Left cardiac atrium (tissue), 4 donors: ENCODE data around the gene MBNL2. TPM values are rescaled to one million over a fixed set of nuclear protein-coding genes. Genes with fewer than 3 reads are reported as not detected.
A peak's percentile ranks its signal among the peaks of the same experiment; 100 is the strongest.

Experiments used
- ATAC-seq, 2 donors: fragments of 200-7000 bp; cut with Tn5 transposase; one replicate each; pipeline ENCODE4 v1.9.1; 2020; ENCODE audit warnings: mild to moderate bottlenecking in 2 of 2, moderate library complexity in 2 of 2
- DNase-seq: peaks from one replicate; pipeline ENCODE4 v3.0.0-alpha.2; 2020
- intact Hi-C, 2 donors: fragments of 100-400 bp; cut with DNase I; formaldehyde crosslinking; loops; one replicate each; pipeline versions ENCODE4 v1.14.1 to v1.15.1; 2022 to 2023
- total RNA-seq, 2 donors: library from RNA; stranded (reverse); fragmentation: NEBNext Ultra II Directional; extraction: Animal tissue kit (Norgen Biotek cat#: 25700); gene quantifications; one replicate each; pipeline ENCODE4 v1.2.1, GENCODE V29; 2021
- donor health status: DM: no; HTN: yes; CAD: no.
- donor health status: DM: no; HTN: yes; CAD: no; lungs with severe emphysema.
- donor health status: DM: yes; HTN: yes; CAD: no.
- donor health status: Dilated cardiomyopathy.

MBNL2 gene
- total RNA-seq, 2 donors from 2014 or later = 52.0 to 60.3 TPM

DNA sequence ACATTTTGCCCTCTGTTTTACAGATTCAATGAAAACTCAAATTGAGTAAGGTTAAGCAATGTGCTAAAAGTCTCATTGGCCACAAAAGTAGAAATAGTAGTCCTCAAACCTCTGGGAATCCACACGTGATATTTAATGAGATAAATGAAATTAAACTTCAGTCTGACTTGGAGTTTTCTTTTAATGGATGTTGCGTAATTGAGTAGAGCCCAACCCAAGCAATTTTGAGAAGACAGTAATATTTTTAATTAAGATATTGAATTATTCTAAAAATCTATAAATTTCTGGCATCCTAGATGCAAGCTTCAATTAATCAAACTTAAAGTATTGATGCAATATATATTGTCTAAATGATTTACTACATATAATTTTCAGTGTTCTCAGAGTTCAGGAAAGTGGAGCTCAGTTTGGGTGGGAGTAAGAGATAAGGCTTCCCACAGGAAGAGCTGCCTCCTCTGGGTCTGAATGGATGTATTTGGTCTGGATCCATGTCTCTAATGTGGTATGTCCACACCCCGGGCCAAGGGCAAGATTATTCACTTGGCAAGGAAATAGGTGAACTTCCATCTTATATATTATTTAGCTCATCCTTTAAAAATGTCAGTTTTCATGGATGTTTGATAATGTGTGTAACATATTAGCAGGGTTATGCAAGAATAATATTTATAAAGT is 6.9 kb downstream of the MBNL2 start:
- intact Hi-C loops = loop anchor here in 1 of 2 donors (10.0 kb wide), 1 partner anchor 206 kb away; the partner anchor contains the start of gene RAP2A
- ATAC-seq (no peak), DNase-seq (no peak)

- ATAC-seq = no peak
- intact Hi-C loops = loop anchor here in 1 of 2 donors (10.0 kb wide), 1 partner anchor 205 kb away; the partner anchor contains the start of gene RAP2A
Measured at GRCh38 chr13:97229699-97230098, 7.6 kb downstream of the MBNL2 start.

DNA sequence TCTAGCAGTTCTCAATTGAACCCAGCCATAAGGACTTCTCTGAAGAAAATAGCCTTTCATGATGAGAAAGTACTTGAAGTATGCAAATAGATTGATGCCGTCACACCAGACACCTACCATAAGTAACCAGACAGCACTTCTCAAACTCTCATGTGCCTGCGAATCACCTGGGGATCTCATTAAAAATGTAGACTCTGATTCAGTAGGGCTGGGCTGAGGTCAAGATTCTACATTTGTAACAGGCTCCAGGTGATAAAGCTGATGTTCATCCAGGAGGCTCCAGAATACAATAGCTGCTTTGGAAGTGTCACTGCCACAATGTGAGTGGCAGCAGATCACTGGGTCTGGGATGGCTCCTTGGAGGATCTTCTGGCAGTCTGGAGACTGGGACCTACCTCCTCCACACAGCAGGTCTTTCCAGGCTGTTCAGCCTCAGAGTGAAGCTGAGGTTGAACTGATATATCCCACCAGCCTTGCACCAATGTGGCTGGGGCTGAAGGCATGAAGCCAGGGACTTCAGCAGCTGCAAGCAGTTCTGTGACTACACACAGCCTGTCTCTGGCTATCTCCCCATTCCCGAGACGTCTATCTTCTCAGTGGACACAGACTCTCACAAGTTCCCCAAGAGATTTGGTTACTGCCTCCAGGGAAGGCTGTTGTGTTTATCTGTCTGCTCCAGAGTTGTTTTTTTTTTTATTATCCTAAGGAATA is 9.1 kb downstream of the MBNL2 start:
- intact Hi-C loops = no loop called here
- peak in 1 of 2 donors; percentile 38 for ATAC-seq
- no peak for DNase-seq

More at GRCh38 chr13:97229699-97230098, 7.6 kb downstream of the MBNL2 start:
- DNase-seq = no peak

- intact Hi-C loops = no loop called here
- ATAC-seq (peak in 1 of 2 donors; percentile 22), DNase-seq (no peak)
Measured at GRCh38 chr13:97231829-97232196, 9.7 kb downstream of the MBNL2 start.

- no peak for DNase-seq
- no peak for ATAC-seq
- intact Hi-C loops = no loop called here
Measured at GRCh38 chr13:97233499-97233898, 11.4 kb downstream of the MBNL2 start.

DNA sequence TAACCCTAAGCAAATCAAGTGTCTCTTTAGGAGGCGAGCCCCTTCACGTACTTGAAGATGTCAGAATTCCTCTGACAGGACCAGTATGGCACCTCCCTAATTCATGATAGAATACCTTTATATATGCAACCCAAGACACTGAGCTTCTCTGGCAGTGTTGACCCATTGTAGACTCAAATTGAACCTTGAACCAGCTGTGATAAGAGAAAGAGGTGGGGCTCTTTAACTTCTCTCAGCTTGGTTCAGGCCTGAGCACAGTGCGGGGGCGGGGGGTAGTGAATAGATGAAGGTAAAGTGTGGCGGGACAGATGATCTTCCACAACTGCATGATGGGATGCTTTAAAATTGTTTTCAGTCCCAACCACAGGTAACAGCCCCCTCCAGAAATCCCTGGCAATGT is 12.1 kb downstream of the MBNL2 start:
- no peak for ATAC-seq
- intact Hi-C loops = no loop called here
- DNase-seq = no peak

DNA sequence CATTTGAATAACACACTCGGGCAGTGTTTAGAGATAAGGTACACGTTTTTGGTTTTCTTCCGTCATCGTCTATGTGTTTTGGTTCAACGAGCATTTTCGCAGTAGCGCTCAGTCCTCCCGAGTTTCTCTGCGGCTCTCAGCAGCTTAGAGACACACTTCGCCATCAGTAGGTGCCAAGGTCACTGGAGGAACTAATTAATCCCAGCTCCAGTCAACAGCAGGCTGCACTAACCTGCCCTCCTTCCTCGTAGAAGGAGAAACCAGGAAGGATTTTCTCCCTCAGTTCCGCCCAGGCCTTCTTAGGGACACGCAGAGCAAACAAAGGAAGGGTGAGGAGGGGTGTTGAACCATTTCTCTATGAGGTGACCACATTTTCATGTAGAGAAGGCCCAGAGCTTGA is 12.6 kb downstream of the MBNL2 start:
- no peak for DNase-seq

DNA sequence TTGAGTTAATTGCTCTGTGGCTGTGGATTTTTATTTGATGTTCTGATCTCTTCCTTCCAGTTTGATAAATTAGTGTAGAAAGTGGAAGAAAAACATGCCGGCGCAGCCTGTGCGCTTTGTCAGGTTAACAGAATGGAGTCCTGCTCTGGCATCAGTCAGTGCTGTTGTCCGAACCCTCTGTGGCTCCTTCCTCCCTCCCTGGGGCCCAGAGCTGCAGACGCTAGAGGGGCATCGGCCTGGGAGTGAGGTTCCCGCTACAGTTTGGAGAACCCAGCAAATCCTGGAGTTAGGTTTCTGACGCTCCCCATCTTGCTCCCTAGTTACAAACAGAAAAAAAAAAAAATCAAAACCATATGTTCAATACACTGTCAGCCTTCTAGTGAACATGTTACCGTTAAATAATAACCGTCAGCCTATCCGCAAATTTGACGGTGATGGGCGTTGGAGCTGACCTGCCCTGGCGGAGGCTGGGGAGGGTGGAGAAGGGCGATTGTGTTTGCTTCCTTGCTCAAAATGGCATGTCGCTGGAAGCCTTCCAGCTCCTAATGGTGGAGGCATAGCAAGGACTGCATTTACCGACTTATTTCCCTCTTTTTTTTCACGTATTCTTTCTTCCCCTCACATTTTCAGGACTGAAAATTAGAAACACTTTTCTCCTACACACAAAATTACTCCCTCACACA is 13.6 kb downstream of the MBNL2 start:
- ATAC-seq (peak; percentile 10 to 27), DNase-seq (peak; percentile 51)
- intact Hi-C loops = no loop called here

More for the DNA sequence above, 12.6 kb downstream of the MBNL2 start:
- peak; percentile 15 to 36 for ATAC-seq
- intact Hi-C loops = no loop called here

DNA sequence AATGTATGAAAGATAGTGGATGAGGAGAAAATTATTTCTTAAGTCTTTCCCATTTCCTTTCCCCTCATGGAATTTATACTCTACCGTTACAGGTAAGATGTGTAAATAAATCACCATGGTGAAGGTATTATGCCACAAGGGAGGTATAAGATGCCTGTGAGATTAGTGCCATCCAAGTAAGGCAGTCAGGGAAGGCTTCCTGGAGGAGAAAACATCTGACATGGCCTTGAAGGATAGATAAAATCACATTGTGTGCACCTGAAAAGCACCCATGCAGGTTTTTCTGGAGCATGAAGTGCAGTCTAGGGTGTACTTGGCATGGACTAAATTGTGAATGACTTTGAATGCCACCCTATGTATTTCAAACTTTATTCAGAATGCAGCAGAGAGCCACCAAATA is 15.3 kb downstream of the MBNL2 start:
- DNase-seq (no peak), ATAC-seq (no peak)
- intact Hi-C loops = no loop called here

DNA sequence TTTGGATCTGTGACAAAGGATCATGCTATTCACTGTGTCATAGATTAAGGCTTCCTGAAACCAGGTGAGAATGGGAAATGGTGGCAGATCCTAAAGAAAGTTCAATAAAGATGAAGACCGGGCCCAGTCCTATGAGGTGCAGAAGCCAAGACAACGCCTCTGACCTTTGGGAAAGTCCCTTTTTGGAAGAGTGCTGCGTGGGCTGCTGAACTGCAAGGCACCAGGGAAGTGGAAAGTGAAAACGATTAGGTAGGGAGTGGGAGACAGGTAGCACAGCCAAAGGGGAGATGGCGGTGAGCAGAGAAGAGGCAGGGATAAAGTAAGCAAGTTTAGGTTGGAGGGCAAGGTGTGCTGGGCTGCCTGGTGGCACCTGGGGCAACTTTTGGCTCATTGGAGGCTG is 16.3 kb downstream of the MBNL2 start:
- intact Hi-C loops = no loop called here
- DNase-seq (no peak), ATAC-seq (no peak)

DNA sequence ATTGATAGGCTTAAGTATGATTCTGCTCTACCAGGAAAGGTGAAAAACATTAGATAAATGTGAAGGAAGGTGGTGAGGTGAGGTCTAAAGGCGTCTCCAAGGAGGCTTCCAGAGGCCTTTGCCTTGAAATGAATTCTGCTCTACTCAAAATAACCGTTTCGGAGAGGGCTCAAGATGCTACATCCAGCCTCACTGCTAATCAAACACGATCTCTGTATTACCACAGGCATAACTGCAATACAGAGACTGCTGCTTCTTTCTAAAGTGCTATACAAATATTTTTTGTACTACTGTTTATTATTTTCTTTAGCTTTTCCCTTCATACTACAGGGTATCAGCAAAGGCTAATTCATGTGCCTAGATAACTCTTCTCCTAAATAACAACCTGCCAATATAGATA is 16.8 kb downstream of the MBNL2 start:
- no peak for DNase-seq
- ATAC-seq = no peak
- intact Hi-C loops = no loop called here

- no peak for DNase-seq
- no peak for ATAC-seq
- intact Hi-C loops = no loop called here
Measured at GRCh38 chr13:97239306-97239705, 17.2 kb downstream of the MBNL2 start.

DNA sequence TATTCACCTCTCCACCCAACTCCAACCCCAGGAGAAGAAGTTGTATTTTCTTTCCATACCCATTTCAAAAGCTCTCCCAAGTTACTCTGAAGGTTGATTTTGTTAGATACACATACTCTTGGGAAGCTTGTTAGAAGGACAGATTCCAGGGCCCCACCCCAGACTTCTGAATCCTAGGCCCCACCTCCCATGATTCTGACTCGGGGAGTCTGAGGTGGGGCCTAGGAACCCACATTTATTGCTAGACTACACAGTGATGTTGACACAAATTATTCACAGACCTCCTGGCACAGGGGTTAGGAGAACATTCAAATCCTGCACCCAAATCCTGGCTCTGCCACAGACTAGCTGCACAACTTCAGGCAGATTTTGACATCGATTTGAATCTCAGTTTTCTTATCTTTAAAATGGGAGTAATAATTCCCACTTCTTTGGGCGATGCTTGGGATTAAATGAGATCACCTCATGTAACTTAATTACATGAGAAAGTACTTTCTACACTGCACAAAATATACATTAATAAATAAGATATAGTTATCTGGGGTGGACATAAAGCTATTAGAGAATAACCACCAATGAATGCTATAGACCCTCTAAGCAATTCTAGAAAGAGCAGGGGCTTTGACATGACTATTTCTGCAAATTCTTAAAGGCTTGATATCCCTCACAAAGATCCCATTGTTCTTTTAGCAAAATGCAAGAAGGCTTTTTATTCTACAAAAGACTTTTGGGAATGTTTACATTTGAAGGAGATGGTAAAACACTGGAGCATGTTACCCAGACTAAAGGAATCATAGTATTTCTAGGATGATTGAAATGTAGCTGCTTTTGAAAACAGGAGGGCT is 18.0 kb downstream of the MBNL2 start:
- intact Hi-C loops = no loop called here
- DNase-seq (no peak), ATAC-seq (no peak)

DNA sequence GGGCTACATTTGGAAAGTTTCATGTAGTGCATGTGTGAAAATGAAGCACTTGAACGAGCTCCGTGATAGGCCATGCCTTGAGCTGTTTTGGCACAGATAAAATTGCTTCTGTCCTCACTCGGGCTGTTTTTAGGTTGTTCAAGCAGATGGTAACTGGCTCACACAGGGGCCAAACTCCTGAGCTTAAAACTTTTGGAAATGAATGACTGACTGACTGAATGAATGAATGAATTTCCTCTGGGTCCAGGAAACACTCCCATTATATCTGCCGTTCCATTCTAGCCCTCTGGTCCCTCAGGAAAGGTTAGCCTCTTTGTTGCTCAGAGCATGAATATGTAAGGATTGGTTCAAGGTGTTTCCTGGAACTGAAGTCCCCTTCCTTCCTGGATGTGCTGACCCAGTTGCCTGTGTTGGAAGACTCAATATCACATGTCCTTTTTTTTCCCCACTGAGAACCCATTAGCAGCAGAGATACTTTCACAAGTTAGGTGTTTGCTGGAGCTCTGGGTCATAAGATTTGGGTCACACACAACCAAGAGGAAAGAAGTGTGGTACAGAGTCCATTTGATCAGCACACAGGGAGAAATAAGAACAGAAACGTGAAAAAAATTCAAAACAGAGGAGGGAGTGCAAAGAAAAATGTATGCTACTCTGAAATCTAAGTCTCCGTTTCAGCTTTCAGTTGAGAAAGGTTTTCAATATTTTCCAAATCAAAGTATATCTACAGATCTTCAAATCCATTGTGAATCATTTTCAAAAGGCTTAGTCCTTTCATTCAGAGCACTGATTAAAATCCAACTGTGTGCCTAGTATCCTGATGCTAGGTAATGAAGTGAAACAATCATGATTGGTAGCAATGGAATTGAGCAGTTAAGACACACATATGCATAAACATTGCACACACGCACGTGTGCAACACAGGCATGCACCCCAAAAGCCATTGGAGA is 18.9 kb downstream of the MBNL2 start:
- ATAC-seq (peak; percentile 58 to 75), DNase-seq (no peak)
- intact Hi-C loops = no loop called here

DNA sequence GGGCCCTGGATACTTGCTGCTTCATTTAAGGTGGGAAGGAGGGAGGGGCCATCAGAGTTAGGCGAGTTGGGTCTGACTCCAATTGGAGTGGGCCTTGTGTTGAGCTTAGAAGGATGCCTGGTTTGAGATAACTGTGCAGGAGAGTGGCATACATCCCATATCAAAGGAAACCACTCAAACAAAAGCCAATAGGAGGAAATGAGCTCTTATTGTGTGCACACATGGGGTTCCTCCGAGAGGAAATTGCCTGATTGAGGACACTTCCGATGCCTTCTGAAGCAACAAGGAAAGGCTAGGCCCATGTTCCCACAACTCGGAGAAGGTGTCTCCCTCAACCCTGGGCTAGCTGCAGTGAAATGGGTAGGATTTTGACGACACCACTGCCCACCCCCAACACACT is 19.6 kb downstream of the MBNL2 start:
- intact Hi-C loops = no loop called here
- peak; percentile 31 to 36 for ATAC-seq
- DNase-seq = no peak

GRCh38 chr13:97242755-97243497 is 20.8 kb downstream of the MBNL2 start:
- intact Hi-C loops = no loop called here
- ATAC-seq (peak; percentile 44 to 53), DNase-seq (no peak)

DNA sequence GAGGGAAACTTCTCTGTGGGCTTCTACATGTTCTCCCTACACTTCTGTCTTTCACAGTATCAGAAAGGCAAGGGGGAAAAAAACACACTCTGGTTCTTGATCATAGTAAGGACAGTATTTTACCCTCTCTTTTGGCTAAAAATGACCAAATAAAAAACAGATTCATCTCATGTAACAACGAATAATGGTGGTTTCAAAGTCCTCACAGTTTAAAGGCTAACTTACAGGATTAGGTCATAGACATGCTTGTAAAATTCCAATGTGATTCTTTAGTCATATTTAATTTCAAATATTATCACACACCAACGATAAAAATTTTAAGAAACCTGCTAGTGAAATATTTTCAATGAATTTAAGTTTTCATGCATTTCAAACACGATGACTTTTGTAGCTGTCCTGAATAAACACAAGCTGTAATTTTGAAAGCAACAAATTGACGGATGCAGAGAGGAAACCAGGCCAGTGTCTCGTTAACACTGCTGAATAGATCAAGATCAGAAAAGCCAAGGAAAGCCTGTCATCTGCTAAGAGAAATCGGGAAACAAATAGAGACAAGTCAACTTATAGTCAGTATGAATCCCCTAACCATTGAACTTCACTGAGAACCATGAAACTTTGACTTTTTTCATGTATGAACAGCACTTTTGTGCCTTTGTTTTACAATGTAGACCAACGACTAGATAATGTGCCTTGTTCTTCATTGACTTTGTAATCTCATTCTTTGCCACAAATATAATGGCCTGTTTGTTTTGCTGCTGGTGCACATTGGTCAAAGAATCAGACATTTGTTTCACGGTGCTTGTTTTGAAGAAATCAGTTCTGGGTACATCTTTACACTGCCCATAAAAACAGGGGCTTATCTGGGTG is 22.0 kb downstream of the MBNL2 start:
- intact Hi-C loops = no loop called here
- ATAC-seq = no peak
- DNase-seq = no peak
